ENCODE measurements around the gene DPYSL3. TPM values are rescaled to one million over a fixed set of nuclear protein-coding genes. Genes with fewer than 3 reads are reported as not detected.

The DPYSL3 gene
- polyA plus RNA-seq, 1 donor (not counting 4 experiments of a cell fraction or from before 2014, with no cell fraction given), result 4.8 TPM

DNA sequence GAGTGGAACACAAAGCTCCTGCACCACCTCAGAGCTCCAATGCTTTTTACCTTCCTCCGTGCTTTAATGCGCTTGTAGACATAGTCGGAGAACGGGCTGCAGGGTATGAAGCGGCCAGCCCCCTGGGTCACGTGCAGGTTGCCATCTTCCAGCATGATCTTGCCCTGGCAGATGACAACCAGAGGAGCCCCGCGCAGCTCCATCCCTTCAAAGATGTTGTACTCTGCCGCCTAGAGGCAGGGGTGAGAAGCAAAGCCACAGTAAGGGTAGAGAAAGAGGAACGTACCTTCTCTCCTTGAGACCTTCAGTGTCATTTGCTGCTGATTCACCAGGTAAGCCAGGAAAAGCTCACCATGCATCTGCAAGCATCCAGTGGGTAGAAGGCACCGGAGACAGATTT is 112.3 kb downstream of the DPYSL3 start:
- Histone ChIP-seq H3K9ac (ENCODE audit: control insufficient read depth, extremely low read depth, insufficient read depth, low read length) (no peak overlapping the region), H3K36me3 (ENCODE audit: control insufficient read depth in 2 of 2, extremely low read depth in 1 of 2, insufficient read depth in 2 of 2, low read length in 2 of 2) (no peaks in the 10 kb centered on the region), H3K27me3 (ENCODE audit: control insufficient read depth, extremely low read depth, insufficient read depth, low read length) (no peaks in the 10 kb centered on the region), H3K27ac (ENCODE audit: control insufficient read depth, insufficient read depth, low read length) (no peak overlapping the region), H3K4me2 (ENCODE audit: control insufficient read depth, extremely low read depth, insufficient read depth, low read depth, low read length) (no peak overlapping the region), H3K9me1 (ENCODE audit: control insufficient read depth, extremely low read depth, insufficient read depth, low read length) (no peaks in the 10 kb centered on the region), H2AFZ (ENCODE audit: control insufficient read depth, low read length) (no peak overlapping the region), H3K4me3 (ENCODE audit: control insufficient read depth in 2 of 3, extremely low read depth in 1 of 3, insufficient read depth in 2 of 3, low read depth in 1 of 3, low read length in 3 of 3) (no peak overlapping the region), H3K4me1 (ENCODE audit: control insufficient read depth, extremely low read depth, insufficient read depth, low read length) (no peaks in the 10 kb centered on the region), H3K9me3 (ENCODE audit: control insufficient read depth, low read depth, low read length) (no peaks in the 10 kb centered on the region), H3K79me2 (ENCODE audit: control insufficient read depth, insufficient read depth, low read length) (no peaks in the 10 kb centered on the region), H4K20me1 (ENCODE audit: control insufficient read depth, extremely low read depth, insufficient read depth, low read length) (no peaks in the 10 kb centered on the region)
- DNase-seq (ENCODE audit: low read depth, low spot score) (no peak), FAIRE-seq (no peak)
- TF ChIP-seq CTCF (optimal IDR thresholded peaks at IDR 0.05 in 1 of 3, IDR thresholded peaks at IDR 0.05 in 1 of 3, conservative IDR thresholded peaks at IDR 0.05 in 1 of 3; ENCODE audit: extremely low read depth in 1 of 3, insufficient read depth in 2 of 3, low read length in 3 of 3) (peak in 2 of 3 experiments; percentile 12 to 13), EZH2 (IDR thresholded peaks at IDR 0.05; ENCODE audit: low read length) (no peak)
- dilution Hi-C loops (cut with MboI; ENCODE audit: extremely low pct_ligation_motif_present, low sequenced_read_pairs), result no loop called here

GRCh38 chr5:147396070-147396823 is 113.6 kb downstream of the DPYSL3 start:
- dilution Hi-C loops (cut with MboI; ENCODE audit: extremely low pct_ligation_motif_present, low sequenced_read_pairs), result no loop called here
- no peak overlapping the region for H2AFZ ChIP-seq (ENCODE audit: control insufficient read depth, low read length)
- H4K20me1 ChIP-seq (ENCODE audit: control insufficient read depth, extremely low read depth, insufficient read depth, low read length), result no peaks in the 10 kb centered on the region
- no peak for DNase-seq (ENCODE audit: low read depth, low spot score)
- no peaks in the 10 kb centered on the region for H3K9me1 ChIP-seq (ENCODE audit: control insufficient read depth, extremely low read depth, insufficient read depth, low read length)
- H3K4me2 ChIP-seq (ENCODE audit: control insufficient read depth, extremely low read depth, insufficient read depth, low read depth, low read length), result no peak overlapping the region
- H3K36me3 ChIP-seq (ENCODE audit: control insufficient read depth in 2 of 2, extremely low read depth in 1 of 2, insufficient read depth in 2 of 2, low read length in 2 of 2), result no peaks in the 10 kb centered on the region
- H3K27ac ChIP-seq (ENCODE audit: control insufficient read depth, insufficient read depth, low read length), result no peak overlapping the region
- H3K9ac ChIP-seq (ENCODE audit: control insufficient read depth, extremely low read depth, insufficient read depth, low read length), result no peak overlapping the region
- H3K4me1 ChIP-seq (ENCODE audit: control insufficient read depth, extremely low read depth, insufficient read depth, low read length), result no peaks in the 10 kb centered on the region
- H3K4me3 ChIP-seq (ENCODE audit: control insufficient read depth in 2 of 3, extremely low read depth in 1 of 3, insufficient read depth in 2 of 3, low read depth in 1 of 3, low read length in 3 of 3), result no peak overlapping the region
- H3K79me2 ChIP-seq (ENCODE audit: control insufficient read depth, insufficient read depth, low read length), result no peaks in the 10 kb centered on the region
- H3K9me3 ChIP-seq (ENCODE audit: control insufficient read depth, low read depth, low read length), result no peaks in the 10 kb centered on the region
- H3K27me3 ChIP-seq (ENCODE audit: control insufficient read depth, extremely low read depth, insufficient read depth, low read length), result no peaks in the 10 kb centered on the region
- FAIRE-seq, result no peak
- TF ChIP-seq EZH2 (IDR thresholded peaks at IDR 0.05; ENCODE audit: low read length) (no peak), CTCF (optimal IDR thresholded peaks at IDR 0.05 in 1 of 3, IDR thresholded peaks at IDR 0.05 in 1 of 3, conservative IDR thresholded peaks at IDR 0.05 in 1 of 3; ENCODE audit: extremely low read depth in 1 of 3, insufficient read depth in 2 of 3, low read length in 3 of 3) (no peak)
